ENCODE data around the gene TFB1M.

DNA sequence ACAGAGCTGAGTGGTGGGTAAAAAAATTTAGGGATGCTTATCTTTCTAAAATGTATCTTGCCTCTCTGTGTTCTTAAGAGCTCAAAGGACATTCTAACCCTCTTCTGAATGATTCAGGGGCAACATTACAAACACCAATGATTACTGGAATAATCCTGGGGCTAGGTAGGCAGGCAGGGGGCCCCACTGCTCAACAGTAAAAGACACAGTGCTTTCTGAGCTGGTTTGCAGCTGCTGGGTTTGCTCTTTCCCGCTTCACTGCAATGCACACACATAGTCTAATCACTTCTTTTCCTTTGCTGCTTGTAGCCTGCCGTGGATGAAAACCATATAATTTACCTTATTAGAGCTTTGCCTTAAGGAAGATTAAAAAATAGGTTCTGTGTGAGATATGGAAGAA is 26.5 kb downstream of the TFB1M start:
- TF ChIP-seq, protein P1, sequence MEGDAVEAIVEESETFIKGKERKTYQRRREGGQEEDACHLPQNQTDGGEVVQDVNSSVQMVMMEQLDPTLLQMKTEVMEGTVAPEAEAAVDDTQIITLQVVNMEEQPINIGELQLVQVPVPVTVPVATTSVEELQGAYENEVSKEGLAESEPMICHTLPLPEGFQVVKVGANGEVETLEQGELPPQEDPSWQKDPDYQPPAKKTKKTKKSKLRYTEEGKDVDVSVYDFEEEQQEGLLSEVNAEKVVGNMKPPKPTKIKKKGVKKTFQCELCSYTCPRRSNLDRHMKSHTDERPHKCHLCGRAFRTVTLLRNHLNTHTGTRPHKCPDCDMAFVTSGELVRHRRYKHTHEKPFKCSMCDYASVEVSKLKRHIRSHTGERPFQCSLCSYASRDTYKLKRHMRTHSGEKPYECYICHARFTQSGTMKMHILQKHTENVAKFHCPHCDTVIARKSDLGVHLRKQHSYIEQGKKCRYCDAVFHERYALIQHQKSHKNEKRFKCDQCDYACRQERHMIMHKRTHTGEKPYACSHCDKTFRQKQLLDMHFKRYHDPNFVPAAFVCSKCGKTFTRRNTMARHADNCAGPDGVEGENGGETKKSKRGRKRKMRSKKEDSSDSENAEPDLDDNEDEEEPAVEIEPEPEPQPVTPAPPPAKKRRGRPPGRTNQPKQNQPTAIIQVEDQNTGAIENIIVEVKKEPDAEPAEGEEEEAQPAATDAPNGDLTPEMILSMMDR (IDR thresholded peaks at IDR 0.05): no peak
- no peak for TF ChIP-seq POLR2A (IDR thresholded peaks at IDR 0.05)

All from ovary (tissue), 3 donors.